H1 (cell line): ENCODE results near the gene CSAD. TPM values are rescaled to one million over a fixed set of nuclear protein-coding genes. Genes with fewer than 3 reads are reported as not detected.
A peak's percentile ranks its signal among the peaks of the same experiment; 100 is the strongest.

Experiments used
- ATF3 ChIP-seq: IDR thresholded peaks from 2 replicates; pipeline ENCODE4 v1.6.1; 2011; ENCODE audit warnings: low read depth, mild to moderate bottlenecking, low read length; ENCODE audit not compliant: insufficient read depth
- CEBPB ChIP-seq: IDR thresholded peaks from 2 replicates; pipeline ENCODE4 v1.6.1; 2012; ENCODE audit warnings: low read depth, low read length
- EP300 ChIP-seq, 2 experiments: IDR thresholded peaks; 1 replicate in 1 of 2; 2 replicates in 1 of 2; pipeline ENCODE4 v1.6.1; 2011 to 2012; ENCODE audit warnings: low read depth in 2 of 2, low read length in 2 of 2, mild to moderate bottlenecking in 2 of 2, borderline replicate concordance in 1 of 2, inconsistent platforms in 1 of 2, moderate library complexity in 1 of 2
- KDM4A ChIP-seq: IDR thresholded peaks from one replicate; pipeline ENCODE4 v1.7.1; 2012; ENCODE audit warnings: low read depth, mild to moderate bottlenecking, moderate library complexity, low read length, inconsistent platforms; ENCODE audit not compliant: severe bottlenecking
- NRF1 ChIP-seq: IDR thresholded peaks from 2 replicates; pipeline ENCODE4 v1.6.1; 2011; ENCODE audit warnings: mild to moderate bottlenecking, low read depth, low read length, improper control_type of control experiment
- POLR2A ChIP-seq, 2 experiments: IDR thresholded peaks; 1 replicate in 1 of 2; 2 replicates in 1 of 2; pipeline ENCODE4 v1.6.1; 2011; ENCODE audit warnings: low read depth in 2 of 2, low read length in 2 of 2, mild to moderate bottlenecking in 2 of 2; ENCODE audit errors: control extremely low read depth in 1 of 2
- RFX5 ChIP-seq: IDR thresholded peaks from 2 replicates; pipeline ENCODE4 v1.6.1; 2011; ENCODE audit warnings: low read depth, low read length, improper control_type of control experiment, borderline replicate concordance
- SIN3A ChIP-seq, 2 experiments: IDR thresholded peaks in 1 of 2; conservative IDR thresholded peaks in 1 of 2; 2 replicates each; pipeline ENCODE4 v1.6.1; 2011 to 2012; ENCODE audit warnings: low read length in 2 of 2, improper control_type of control experiment in 1 of 2, low read depth in 1 of 2, mild to moderate bottlenecking in 1 of 2
- TAF1 ChIP-seq: IDR thresholded peaks from 2 replicates; pipeline ENCODE4 v1.6.1; 2011; ENCODE audit warnings: mild to moderate bottlenecking, low read depth, low read length
- TBP ChIP-seq: IDR thresholded peaks from 2 replicates; pipeline ENCODE4 v1.6.1; 2011; ENCODE audit warnings: low read depth, low read length, improper control_type of control experiment
- polyA plus RNA-seq, 7 experiments: library from polyadenylated mRNA; depleted of rRNA in 3 of 7; stranded (reverse) in 5 of 7; unstranded in 2 of 7; fragments of >200 nt in 5 of 7; fragments of 200-250 nt in 2 of 7; gene quantifications; 1 replicate in 5 of 7; 2 replicates in 1 of 7; 4 replicates in 1 of 7; pipeline versions ENCODE4 v1.2.1 to v1.2.3, GENCODE V29; 2011 to 2013; ENCODE audit warnings: missing spikeins in 2 of 7, mixed read lengths in 2 of 7
- total RNA-seq: library from RNA; stranded (reverse); fragmentation: NEBNext Ultra II Directional; extraction: Animal tissue kit (Norgen Biotek cat#: 25700); gene quantifications from 2 replicates; pipeline ENCODE4 v1.2.1, GENCODE V29; 2021
- TF ChIP-seq, protein P1 (sequence below): IDR thresholded peaks from 2 replicates; pipeline ENCODE4 v1.6.1; 2012; ENCODE audit warnings: inconsistent platforms

CSAD gene
- total and polyA plus RNA-seq, 2 of the 8 experiments (the other 6 are each of a cell fraction or from before 2014, with no cell fraction given): 8.8 to 11.3 TPM

DNA sequence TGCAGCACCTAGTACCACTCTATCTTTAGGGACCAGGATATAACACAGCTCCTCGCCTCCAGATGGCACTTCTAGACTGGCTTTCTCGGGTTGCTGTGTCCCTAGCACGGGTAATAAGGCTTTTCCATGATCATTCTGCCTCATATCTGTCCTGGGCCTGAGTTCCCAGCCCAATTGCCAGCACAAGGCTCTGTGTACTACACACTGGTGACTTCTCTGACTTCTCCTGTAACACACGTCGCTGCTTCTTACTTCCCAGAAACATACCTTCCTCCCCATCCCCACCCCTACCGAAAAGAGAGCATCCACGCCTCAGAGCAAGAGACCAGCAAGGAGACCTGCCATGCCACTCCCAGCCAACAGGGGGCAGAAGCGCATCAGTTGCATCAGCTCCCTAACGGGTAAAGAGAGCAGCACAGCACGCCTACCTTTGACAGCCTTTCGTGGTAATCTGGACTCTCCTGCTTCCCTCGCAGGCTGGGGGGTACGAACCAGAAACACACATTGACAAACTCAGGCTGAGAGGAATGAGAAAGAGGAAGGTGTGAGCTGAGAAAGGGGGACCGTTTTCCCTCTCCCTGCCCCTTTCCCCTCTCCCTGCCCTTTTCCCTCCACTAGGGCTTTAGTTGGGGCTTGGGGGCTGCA lies 21.4 kb downstream of the CSAD start (continued):
- TF ChIP-seq RFX5 (peak; percentile 2; the same call in 1 of the 2 replicates), EP300 (IDR thresholded peaks at IDR 0.05; ENCODE audit: borderline replicate concordance in 1 of 2, low read depth in 2 of 2, low read length in 2 of 2) (no peak), TAF1 (no peak), KDM4A (no peak), TBP (peak; percentile 48; the same call in 1 of the 2 replicates), POLR2A (IDR thresholded peaks at IDR 0.05; ENCODE audit: control extremely low read depth in 1 of 2, low read depth in 2 of 2, low read length in 2 of 2) (no peak), SIN3A (conservative IDR thresholded peaks at IDR 0.05 in 1 of 2, IDR thresholded peaks at IDR 0.05 in 1 of 2; ENCODE audit: low read depth in 1 of 2, low read length in 2 of 2) (peak in 1 of 2 experiments; percentile 87; a peak in 2 of 4 replicates), NRF1 (no peak), CEBPB (peak; percentile 89), ATF3 (peak; percentile 61; the same call in 1 of the 2 replicates)
- TF ChIP-seq, protein P1, sequence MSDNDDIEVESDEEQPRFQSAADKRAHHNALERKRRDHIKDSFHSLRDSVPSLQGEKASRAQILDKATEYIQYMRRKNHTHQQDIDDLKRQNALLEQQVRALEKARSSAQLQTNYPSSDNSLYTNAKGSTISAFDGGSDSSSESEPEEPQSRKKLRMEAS: peak; percentile 80
